GM23338 (cell line): ENCODE results near the gene ARL13B.

Experiments
- CTCF ChIP-seq, 2 experiments: fragments of 200-600 bp in 1 of 2; sonication (generic) in 1 of 2; conservative IDR thresholded peaks; 2 replicates each; pipeline versions ENCODE4 v1.5.1 to v1.6.1; 2016 to 2017; ENCODE audit warnings: antibody characterized with exemption in 2 of 2, low read depth in 2 of 2, mild to moderate bottlenecking in 2 of 2, moderate library complexity in 1 of 2
- EZH2 ChIP-seq: fragments of 200-600 bp; sonication (generic); IDR thresholded peaks from one replicate; pipeline ENCODE4 v1.8.0; 2017; ENCODE audit warnings: antibody characterized with exemption, mild to moderate bottlenecking, low read depth; ENCODE audit not compliant: unreplicated experiment
- EZH2phosphoT487 ChIP-seq: fragments of 200-600 bp; sonication (generic); IDR thresholded peaks from one replicate; pipeline ENCODE4 v1.8.1; 2018; ENCODE audit warnings: antibody characterized with exemption; ENCODE audit not compliant: unreplicated experiment
- JUNB ChIP-seq: IDR thresholded peaks from one replicate; pipeline ENCODE4 v1.6.1; 2016; ENCODE audit warnings: antibody characterized with exemption; ENCODE audit not compliant: unreplicated experiment
- POLR2AphosphoS5 ChIP-seq: IDR thresholded peaks from 2 replicates; pipeline ENCODE4 v1.6.1; 2016; ENCODE audit warnings: antibody characterized with exemption, low read depth
- REST ChIP-seq: IDR thresholded peaks from one replicate; pipeline ENCODE4 v1.6.1; 2018; ENCODE audit warnings: antibody characterized with exemption; ENCODE audit not compliant: unreplicated experiment
- ZNF114 ChIP-seq: fragments of 250-450 bp; sonication (Bioruptor Pico); IDR thresholded peaks from 2 replicates; pipeline ENCODE4 v1.5.0; 2020; ENCODE audit warnings: mild to moderate bottlenecking, moderate library complexity

GRCh38 chr3:94004301-94004910 is 24.5 kb downstream of the ARL13B start:
- no peak for TF ChIP-seq EZH2
- TF ChIP-seq CTCF (conservative IDR thresholded peaks at IDR 0.05; ENCODE audit: low read depth in 2 of 2) = peak; percentile 63 to 77
- TF ChIP-seq JUNB = no peak
- no peak for TF ChIP-seq POLR2AphosphoS5
- TF ChIP-seq REST = no peak
- no peak for TF ChIP-seq ZNF114
- TF ChIP-seq EZH2phosphoT487 = no peak
